ENCODE results near the gene APOE.
"Not testable (repeated sequence)": the region's sequence is repeated elsewhere in the genome, so short reads cannot be mapped to it uniquely, and the experiment has no call there.

APOE gene

DNA sequence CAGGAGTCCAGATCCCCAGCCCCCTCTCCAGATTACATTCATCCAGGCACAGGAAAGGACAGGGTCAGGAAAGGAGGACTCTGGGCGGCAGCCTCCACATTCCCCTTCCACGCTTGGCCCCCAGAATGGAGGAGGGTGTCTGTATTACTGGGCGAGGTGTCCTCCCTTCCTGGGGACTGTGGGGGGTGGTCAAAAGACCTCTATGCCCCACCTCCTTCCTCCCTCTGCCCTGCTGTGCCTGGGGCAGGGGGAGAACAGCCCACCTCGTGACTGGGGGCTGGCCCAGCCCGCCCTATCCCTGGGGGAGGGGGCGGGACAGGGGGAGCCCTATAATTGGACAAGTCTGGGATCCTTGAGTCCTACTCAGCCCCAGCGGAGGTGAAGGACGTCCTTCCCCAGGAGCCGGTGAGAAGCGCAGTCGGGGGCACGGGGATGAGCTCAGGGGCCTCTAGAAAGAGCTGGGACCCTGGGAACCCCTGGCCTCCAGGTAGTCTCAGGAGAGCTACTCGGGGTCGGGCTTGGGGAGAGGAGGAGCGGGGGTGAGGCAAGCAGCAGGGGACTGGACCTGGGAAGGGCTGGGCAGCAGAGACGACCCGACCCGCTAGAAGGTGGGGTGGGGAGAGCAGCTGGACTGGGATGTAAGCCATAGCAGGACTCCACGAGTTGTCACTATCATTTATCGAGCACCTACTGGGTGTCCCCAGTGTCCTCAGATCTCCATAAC is at the start of gene APOE:
Gene APOE, plus strand, starts transcription at position 360 of the 724 bp plus-strand sequence. CDS start 829 bp downstream, outside the sequence.
- no peak within 1 kb of the TSS for H2AFZ ChIP-seq (ENCODE audit: low read depth, low read length)
- H3K36me3 ChIP-seq (ENCODE audit: insufficient read depth, low read length) = peaks cover 21% of the 10 kb centered on the region
- H3K4me3 ChIP-seq (ENCODE audit: low read length) = no peak within 1 kb of the TSS
- no peaks in the 10 kb centered on the region for H3K27me3 ChIP-seq (ENCODE audit: insufficient read depth, low read length)
- H3K9me3 ChIP-seq (ENCODE audit: low read length) = no peaks in the 10 kb centered on the region
- H3K4me1 ChIP-seq (ENCODE audit: insufficient read depth, low read length) = peaks cover 6% of the 10 kb centered on the region

- peaks cover 2% of the 10 kb centered on the region for H3K9me3 ChIP-seq (ENCODE audit: low read length)
These were observed 49.0 kb upstream of the APOE start for GRCh38 chr19:44856421-44857083.

DNA sequence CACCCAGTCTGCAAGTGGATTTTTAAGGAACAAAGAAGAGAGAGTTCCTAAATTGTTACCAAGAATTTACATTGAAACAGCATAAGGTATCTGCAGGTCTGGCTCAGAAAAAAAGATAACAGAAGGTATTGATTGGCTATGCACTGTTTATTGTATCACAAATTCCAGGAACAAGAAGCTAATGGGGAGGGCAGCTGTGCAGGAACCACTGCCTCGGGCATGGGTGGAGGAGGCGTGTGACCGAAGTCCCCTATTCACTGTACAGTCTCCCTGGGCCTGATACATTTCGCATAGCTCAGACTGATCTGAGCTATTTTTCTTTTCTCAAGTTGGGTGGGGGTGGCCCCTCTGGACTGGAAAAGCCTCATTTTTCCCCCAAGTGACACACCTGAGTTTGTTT is 47.8 kb upstream of the APOE start:
- H3K27me3 ChIP-seq (ENCODE audit: insufficient read depth, low read length) = no peaks in the 10 kb centered on the region
- H3K4me3 ChIP-seq (ENCODE audit: low read length) = no peak overlapping the region
- H3K36me3 ChIP-seq (ENCODE audit: insufficient read depth, low read length) = peaks cover 31% of the 10 kb centered on the region
- peaks cover 2% of the 10 kb centered on the region for H3K9me3 ChIP-seq (ENCODE audit: low read length)
- H3K4me1 ChIP-seq (ENCODE audit: insufficient read depth, low read length) = no peaks in the 10 kb centered on the region
- no peak overlapping the region for H2AFZ ChIP-seq (ENCODE audit: low read depth, low read length)

More at GRCh38 chr19:44856421-44857083, 49.0 kb upstream of the APOE start:
- Histone ChIP-seq H3K27me3 (ENCODE audit: insufficient read depth, low read length) (no peaks in the 10 kb centered on the region), H3K4me1 (ENCODE audit: insufficient read depth, low read length) (no peaks in the 10 kb centered on the region), H3K4me3 (ENCODE audit: low read length) (no peak overlapping the region), H2AFZ (ENCODE audit: low read depth, low read length) (no peak overlapping the region), H3K36me3 (ENCODE audit: insufficient read depth, low read length) (peaks cover 29% of the 10 kb centered on the region)

DNA sequence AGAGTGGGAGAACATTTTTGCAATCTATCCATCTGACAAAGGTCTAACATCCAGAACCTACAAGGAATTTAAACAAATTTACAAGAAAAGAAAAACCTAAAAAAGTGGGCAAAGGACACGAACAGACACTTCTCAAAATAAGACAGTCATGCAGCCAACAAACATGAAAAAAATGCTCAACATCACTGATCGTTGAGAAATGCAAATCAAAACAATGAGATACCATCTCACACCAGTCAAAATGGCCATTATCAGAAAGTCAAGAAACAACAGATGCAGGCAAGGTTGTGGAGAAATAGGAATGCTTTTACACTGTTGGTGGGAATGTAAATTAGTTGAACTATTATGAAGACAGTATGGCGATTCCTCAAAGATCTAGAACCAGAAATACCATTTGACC is 44.0 kb upstream of the APOE start:
- peaks cover 39% of the 10 kb centered on the region for H3K36me3 ChIP-seq (ENCODE audit: insufficient read depth, low read length)
- H3K27me3 ChIP-seq (ENCODE audit: insufficient read depth, low read length); H3K9me3 ChIP-seq (ENCODE audit: low read length); H3K4me3 ChIP-seq (ENCODE audit: low read length); H2AFZ ChIP-seq (ENCODE audit: low read depth, low read length); H3K4me1 ChIP-seq (ENCODE audit: insufficient read depth, low read length): not testable (repeated sequence)

GRCh38 chr19:44863990-44864389 is 41.6 kb upstream of the APOE start:
- Histone ChIP-seq H3K9me3 (ENCODE audit: low read length) (peaks cover 1% of the 10 kb centered on the region), H3K36me3 (ENCODE audit: insufficient read depth, low read length) (peaks cover 45% of the 10 kb centered on the region), H3K4me1 (ENCODE audit: insufficient read depth, low read length) (no peaks in the 10 kb centered on the region), H2AFZ (ENCODE audit: low read depth, low read length) (no peak overlapping the region), H3K4me3 (ENCODE audit: low read length) (no peak overlapping the region), H3K27me3 (ENCODE audit: insufficient read depth, low read length) (no peaks in the 10 kb centered on the region)

- no peak overlapping the region for H2AFZ ChIP-seq (ENCODE audit: low read depth, low read length)
- H3K4me3 ChIP-seq (ENCODE audit: low read length) = no peak overlapping the region
- no peaks in the 10 kb centered on the region for H3K4me1 ChIP-seq (ENCODE audit: insufficient read depth, low read length)
- H3K9me3 ChIP-seq (ENCODE audit: low read length) = no peaks in the 10 kb centered on the region
- peaks cover 47% of the 10 kb centered on the region for H3K36me3 ChIP-seq (ENCODE audit: insufficient read depth, low read length)
- H3K27me3 ChIP-seq (ENCODE audit: insufficient read depth, low read length) = no peaks in the 10 kb centered on the region
These were observed 40.3 kb upstream of the APOE start for GRCh38 chr19:44865196-44865767.

GRCh38 chr19:44866664-44867063 is 38.9 kb upstream of the APOE start:
- no peak overlapping the region for H2AFZ ChIP-seq (ENCODE audit: low read depth, low read length)
- peaks cover 45% of the 10 kb centered on the region for H3K36me3 ChIP-seq (ENCODE audit: insufficient read depth, low read length)
- no peaks in the 10 kb centered on the region for H3K9me3 ChIP-seq (ENCODE audit: low read length)
- no peak overlapping the region for H3K4me3 ChIP-seq (ENCODE audit: low read length)
- no peaks in the 10 kb centered on the region for H3K4me1 ChIP-seq (ENCODE audit: insufficient read depth, low read length)
- H3K27me3 ChIP-seq (ENCODE audit: insufficient read depth, low read length) = no peaks in the 10 kb centered on the region

DNA sequence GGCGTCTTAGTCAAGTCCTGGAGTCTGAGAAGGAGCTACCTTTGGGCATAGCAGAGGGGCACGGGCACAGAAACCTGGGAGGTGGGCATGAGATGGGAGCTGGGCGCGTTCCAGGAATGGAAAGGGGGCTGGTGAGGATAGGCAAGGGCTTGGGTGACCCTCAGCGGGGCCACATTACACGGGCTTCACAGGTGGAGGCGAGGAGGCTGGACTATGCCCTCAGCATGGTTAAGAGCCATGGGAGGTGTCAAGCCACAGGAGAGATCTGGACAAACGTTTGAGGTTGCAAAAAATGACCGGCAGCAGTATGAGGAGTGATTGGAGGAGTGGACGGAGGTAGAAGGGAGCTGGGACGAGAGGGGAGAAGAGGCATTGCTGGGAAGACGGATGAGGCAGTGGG is 38.0 kb upstream of the APOE start:
- H3K27me3 ChIP-seq (ENCODE audit: insufficient read depth, low read length) = no peaks in the 10 kb centered on the region
- no peaks in the 10 kb centered on the region for H3K9me3 ChIP-seq (ENCODE audit: low read length)
- H3K36me3 ChIP-seq (ENCODE audit: insufficient read depth, low read length) = peaks cover 51% of the 10 kb centered on the region
- H3K4me3 ChIP-seq (ENCODE audit: low read length) = no peak overlapping the region
- H3K4me1 ChIP-seq (ENCODE audit: insufficient read depth, low read length) = no peaks in the 10 kb centered on the region
- no peak overlapping the region for H2AFZ ChIP-seq (ENCODE audit: low read depth, low read length)

DNA sequence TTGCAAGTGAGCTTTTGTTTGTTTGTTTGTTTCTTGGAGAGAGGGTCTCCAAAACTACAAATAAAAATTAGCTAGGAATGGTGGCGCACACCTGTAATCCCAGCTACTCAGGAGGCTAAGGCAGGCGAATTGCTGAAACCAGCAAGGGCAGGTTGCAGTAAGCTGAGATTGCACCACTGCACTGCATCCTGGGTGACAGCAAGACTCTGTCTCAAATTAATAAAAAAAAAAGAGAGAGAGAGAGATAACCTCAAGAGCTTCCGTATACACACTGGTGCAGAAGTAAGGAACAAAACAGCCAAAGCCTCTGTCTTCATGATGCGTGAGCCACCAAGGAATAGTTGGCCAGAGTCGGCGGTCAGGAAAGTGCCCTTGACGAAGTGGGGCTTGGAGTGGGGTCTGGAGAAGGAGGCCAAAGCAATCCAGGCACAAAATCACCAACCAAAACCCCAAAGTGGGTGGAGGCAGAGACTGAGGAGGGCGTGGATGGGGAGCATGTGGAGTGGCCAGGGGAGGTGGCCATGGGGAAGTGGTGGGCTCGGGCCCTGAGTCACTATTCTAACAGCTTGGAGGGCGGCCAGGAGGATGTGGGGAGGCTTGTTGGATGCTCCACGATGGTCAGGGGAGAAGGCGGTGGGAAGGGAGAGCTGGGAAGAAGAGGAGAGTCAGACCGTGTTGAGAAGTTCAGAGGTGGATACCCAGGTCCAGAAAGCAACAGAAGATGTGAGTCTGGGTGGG is 35.7 kb upstream of the APOE start:
- no peaks in the 10 kb centered on the region for H3K9me3 ChIP-seq (ENCODE audit: low read length)
- no peaks in the 10 kb centered on the region for H3K27me3 ChIP-seq (ENCODE audit: insufficient read depth, low read length)
- H3K4me3 ChIP-seq (ENCODE audit: low read length) = no peak overlapping the region
- H3K36me3 ChIP-seq (ENCODE audit: insufficient read depth, low read length) = peaks cover 68% of the 10 kb centered on the region
- no peak overlapping the region for H2AFZ ChIP-seq (ENCODE audit: low read depth, low read length)
- no peaks in the 10 kb centered on the region for H3K4me1 ChIP-seq (ENCODE audit: insufficient read depth, low read length)

GRCh38 chr19:44871809-44872208 is 33.8 kb upstream of the APOE start:
- H3K27me3 ChIP-seq (ENCODE audit: insufficient read depth, low read length) = no peaks in the 10 kb centered on the region
- H3K4me1 ChIP-seq (ENCODE audit: insufficient read depth, low read length) = no peaks in the 10 kb centered on the region
- H3K36me3 ChIP-seq (ENCODE audit: insufficient read depth, low read length) = peaks cover 71% of the 10 kb centered on the region
- H3K4me3 ChIP-seq (ENCODE audit: low read length) = no peak overlapping the region
- H3K9me3 ChIP-seq (ENCODE audit: low read length) = no peaks in the 10 kb centered on the region
- no peak overlapping the region for H2AFZ ChIP-seq (ENCODE audit: low read depth, low read length)

DNA sequence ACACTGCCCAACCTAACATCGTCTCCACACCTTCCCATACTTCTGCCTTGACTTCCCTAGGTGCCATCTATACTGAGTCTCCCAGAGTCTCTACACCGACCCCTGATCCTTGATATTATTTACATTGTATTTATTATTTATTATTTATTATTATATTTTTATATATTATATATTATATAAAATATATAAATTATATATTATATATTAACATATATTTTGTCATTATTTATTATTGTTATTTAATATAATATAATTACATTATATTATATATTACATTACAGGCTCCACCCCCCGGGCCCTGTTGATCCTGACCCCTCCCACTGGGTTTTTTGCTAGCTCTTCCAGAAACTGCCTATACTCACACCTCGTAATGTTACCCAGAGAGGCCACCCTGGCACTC is 32.9 kb upstream of the APOE start:
- H2AFZ ChIP-seq (ENCODE audit: low read depth, low read length) = no peak overlapping the region
- no peak overlapping the region for H3K4me3 ChIP-seq (ENCODE audit: low read length)
- no peaks in the 10 kb centered on the region for H3K4me1 ChIP-seq (ENCODE audit: insufficient read depth, low read length)
- H3K27me3 ChIP-seq (ENCODE audit: insufficient read depth, low read length) = no peaks in the 10 kb centered on the region
- H3K9me3 ChIP-seq (ENCODE audit: low read length) = no peaks in the 10 kb centered on the region
- peaks cover 74% of the 10 kb centered on the region for H3K36me3 ChIP-seq (ENCODE audit: insufficient read depth, low read length)

DNA sequence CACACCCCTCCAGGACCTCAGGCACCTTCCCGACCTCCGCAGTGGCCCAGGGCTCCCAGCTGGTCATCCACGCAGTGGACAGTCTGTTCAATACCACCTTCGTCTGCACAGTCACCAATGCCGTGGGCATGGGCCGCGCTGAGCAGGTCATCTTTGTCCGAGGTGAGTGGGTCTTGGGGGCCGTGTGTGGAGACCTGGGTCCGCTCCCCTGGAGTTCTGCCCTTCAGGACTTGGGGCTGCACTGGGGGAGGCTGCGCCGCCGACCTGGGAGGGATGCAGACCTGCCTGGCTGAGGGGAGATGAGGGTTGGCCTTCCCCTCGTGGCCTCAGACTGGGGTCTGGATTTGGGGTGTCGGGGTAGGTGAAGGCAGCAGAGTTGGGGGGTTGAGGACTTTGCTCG is 31.3 kb upstream of the APOE start:
- no peaks in the 10 kb centered on the region for H3K9me3 ChIP-seq (ENCODE audit: low read length)
- H3K36me3 ChIP-seq (ENCODE audit: insufficient read depth, low read length) = peaks cover 77% of the 10 kb centered on the region
- no peaks in the 10 kb centered on the region for H3K4me1 ChIP-seq (ENCODE audit: insufficient read depth, low read length)
- no peak overlapping the region for H3K4me3 ChIP-seq (ENCODE audit: low read length)
- no peak overlapping the region for H2AFZ ChIP-seq (ENCODE audit: low read depth, low read length)
- H3K27me3 ChIP-seq (ENCODE audit: insufficient read depth, low read length) = no peaks in the 10 kb centered on the region
